Limb (tissue), 2 donors: ENCODE data around the gene ASB18.
"Not testable (repeated sequence)": the region's sequence is repeated elsewhere in the genome, so short reads cannot be mapped to it uniquely, and the experiment has no call there.

Experiments used
- DNase-seq, 2 donors: peaks; one replicate each; pipeline ENCODE4 v3.0.0-alpha.2; 2016; ENCODE audit errors: extremely low spot score in 2 of 2

The ASB18 gene

GRCh38 chr2:236286873-236287545 is 22.8 kb upstream of the ASB18 start:
- no peak for DNase-seq

GRCh38 chr2:236284208-236284607 is 20.0 kb upstream of the ASB18 start:
- no peak for DNase-seq

GRCh38 chr2:236282406-236282805 is 18.2 kb upstream of the ASB18 start:
- DNase-seq, result no peak

GRCh38 chr2:236281423-236281822 is 17.2 kb upstream of the ASB18 start:
- DNase-seq, result no peak

- DNase-seq, result no peak
These were observed 8.9 kb upstream of the ASB18 start for GRCh38 chr2:236273126-236273525.

GRCh38 chr2:236271851-236272250 is 7.6 kb upstream of the ASB18 start:
- no peak for DNase-seq

GRCh38 chr2:236269876-236270275 is 5.7 kb upstream of the ASB18 start:
- not testable (repeated sequence) for DNase-seq

- no peak for DNase-seq
These were observed 1.5 kb upstream of the ASB18 start for GRCh38 chr2:236265675-236266074.

GRCh38 chr2:236262238-236262637 is 2.0 kb downstream of the ASB18 start:
- DNase-seq, result no peak

- DNase-seq, result no peak
These were observed 2.8 kb downstream of the ASB18 start for GRCh38 chr2:236261452-236261851.

- DNase-seq, result no peak
These were observed 4.8 kb downstream of the ASB18 start for GRCh38 chr2:236259371-236259770.

GRCh38 chr2:236257575-236257974 is 6.6 kb downstream of the ASB18 start:
- DNase-seq, result no peak

GRCh38 chr2:236257136-236257535 is 7.1 kb downstream of the ASB18 start:
- no peak for DNase-seq

GRCh38 chr2:236256366-236256985 is 7.7 kb downstream of the ASB18 start:
- no peak for DNase-seq

- DNase-seq, result no peak
These were observed 9.5 kb downstream of the ASB18 start for GRCh38 chr2:236254674-236255073.

GRCh38 chr2:236254001-236254400 is 10.2 kb downstream of the ASB18 start:
- no peak for DNase-seq

- DNase-seq, result no peak
These were observed 11.6 kb downstream of the ASB18 start for GRCh38 chr2:236252602-236253001.

- DNase-seq, result no peak
These were observed 13.2 kb downstream of the ASB18 start for GRCh38 chr2:236250909-236251579.

- DNase-seq, result no peak
These were observed 13.9 kb downstream of the ASB18 start for GRCh38 chr2:236250286-236250685.

- no peak for DNase-seq
These were observed 15.1 kb downstream of the ASB18 start for GRCh38 chr2:236249066-236249465.

- no peak for DNase-seq
These were observed 17.4 kb downstream of the ASB18 start for GRCh38 chr2:236246711-236247246.

GRCh38 chr2:236244256-236244655 is 19.9 kb downstream of the ASB18 start:
- DNase-seq, result no peak
